ENCODE measurements around the gene RUFY1.
"Not testable (repeated sequence)": the region's sequence is repeated elsewhere in the genome, so short reads cannot be mapped to it uniquely, and the experiment has no call there.

Gene RUFY1

GRCh38 chr5:179550511-179551342 is at the start of gene RUFY1:
Gene RUFY1, plus strand, starts transcription at chr5:179550554. Its CDS starts 16 bp downstream, at chr5:179550570.
- DNase-seq (ENCODE audit: low read depth in 2 of 2, low spot score in 1 of 2), result peak; percentile 53 to 60

GRCh38 chr5:179501997-179502396 is 48.4 kb upstream of the RUFY1 start:
- not testable (repeated sequence) for DNase-seq (ENCODE audit: low read depth in 2 of 2, low spot score in 1 of 2)

- not testable (repeated sequence) for DNase-seq (ENCODE audit: low read depth in 2 of 2, low spot score in 1 of 2)
These were observed 47.9 kb upstream of the RUFY1 start for GRCh38 chr5:179502420-179502819.

- no peak for DNase-seq (ENCODE audit: low read depth in 2 of 2, low spot score in 1 of 2)
These were observed 46.2 kb upstream of the RUFY1 start for GRCh38 chr5:179504191-179504590.

GRCh38 chr5:179504600-179505396 is 45.6 kb upstream of the RUFY1 start:
- DNase-seq (ENCODE audit: low read depth in 2 of 2, low spot score in 1 of 2), result no peak

- no peak for DNase-seq (ENCODE audit: low read depth in 2 of 2, low spot score in 1 of 2)
These were observed 44.6 kb upstream of the RUFY1 start for GRCh38 chr5:179505636-179506261.

GRCh38 chr5:179509239-179509638 is 41.1 kb upstream of the RUFY1 start:
- no peak for DNase-seq (ENCODE audit: low read depth in 2 of 2, low spot score in 1 of 2)

- no peak for DNase-seq (ENCODE audit: low read depth in 2 of 2, low spot score in 1 of 2)
These were observed 40.5 kb upstream of the RUFY1 start for GRCh38 chr5:179509845-179510244.

- DNase-seq (ENCODE audit: low read depth in 2 of 2, low spot score in 1 of 2), result no peak
These were observed 37.8 kb upstream of the RUFY1 start for GRCh38 chr5:179512452-179513000.

GRCh38 chr5:179515501-179515900 is 34.9 kb upstream of the RUFY1 start:
- not testable (repeated sequence) for DNase-seq (ENCODE audit: low read depth in 2 of 2, low spot score in 1 of 2)

GRCh38 chr5:179516221-179516620 is 34.1 kb upstream of the RUFY1 start:
- DNase-seq (ENCODE audit: low read depth in 2 of 2, low spot score in 1 of 2), result no peak

GRCh38 chr5:179517746-179518145 is 32.6 kb upstream of the RUFY1 start:
- DNase-seq (ENCODE audit: low read depth in 2 of 2, low spot score in 1 of 2), result not testable (repeated sequence)

- not testable (repeated sequence) for DNase-seq (ENCODE audit: low read depth in 2 of 2, low spot score in 1 of 2)
These were observed 32.0 kb upstream of the RUFY1 start for GRCh38 chr5:179518369-179518768.

GRCh38 chr5:179519416-179520070 is 30.8 kb upstream of the RUFY1 start:
- DNase-seq (ENCODE audit: low read depth in 2 of 2, low spot score in 1 of 2), result not testable (repeated sequence)

GRCh38 chr5:179522107-179522506 is 28.2 kb upstream of the RUFY1 start:
- not testable (repeated sequence) for DNase-seq (ENCODE audit: low read depth in 2 of 2, low spot score in 1 of 2)

GRCh38 chr5:179526978-179527377 is 23.4 kb upstream of the RUFY1 start:
- DNase-seq (ENCODE audit: low read depth in 2 of 2, low spot score in 1 of 2), result no peak

GRCh38 chr5:179530069-179530998 is 20.0 kb upstream of the RUFY1 start:
- DNase-seq (ENCODE audit: low read depth in 2 of 2, low spot score in 1 of 2), result peak; percentile 36 to 52

GRCh38 chr5:179533024-179533423 is 17.3 kb upstream of the RUFY1 start:
- DNase-seq (ENCODE audit: low read depth in 2 of 2, low spot score in 1 of 2), result no peak

- no peak for DNase-seq (ENCODE audit: low read depth in 2 of 2, low spot score in 1 of 2)
These were observed 16.4 kb upstream of the RUFY1 start for GRCh38 chr5:179533907-179534306.

- no peak for DNase-seq (ENCODE audit: low read depth in 2 of 2, low spot score in 1 of 2)
These were observed 15.9 kb upstream of the RUFY1 start for GRCh38 chr5:179534431-179534830.
